HCEC 1CT (cell line): ENCODE data around the gene P3H2.

Experiments
- DNase-seq: peaks from one replicate; pipeline ENCODE4 v3.0.0-alpha.2; 2017

P3H2 gene

DNA sequence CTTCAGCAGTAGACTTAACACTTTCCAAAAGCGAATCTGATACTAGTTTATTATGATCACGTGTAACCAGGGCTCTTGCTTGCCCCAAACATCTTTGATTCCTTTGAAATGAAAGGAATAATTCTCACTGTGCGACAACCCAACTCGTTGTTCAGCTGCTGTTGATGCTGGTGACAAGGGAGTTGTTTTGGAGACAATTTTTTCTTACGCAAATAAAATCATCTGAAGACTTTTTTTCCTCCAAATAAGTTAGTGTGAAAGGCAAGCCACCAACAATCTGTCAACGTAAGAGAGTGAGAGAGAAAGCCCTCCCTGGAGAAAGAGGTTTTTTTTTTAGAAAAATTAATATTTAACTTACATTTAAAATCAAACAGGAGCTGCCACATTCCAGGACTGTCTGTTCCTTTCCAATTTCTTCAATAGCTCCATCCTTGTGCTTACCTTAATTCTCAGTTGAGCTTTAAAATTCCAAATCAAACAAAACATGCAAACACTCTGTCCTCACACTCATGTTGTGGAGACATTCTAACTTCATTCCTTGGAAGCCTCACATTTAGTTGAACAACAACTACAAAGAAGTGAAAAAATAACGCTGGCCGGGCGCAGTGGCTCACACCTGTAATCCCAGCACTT lies 4.9 kb upstream of the P3H2 start:
- DNase-seq: no peak

DNA sequence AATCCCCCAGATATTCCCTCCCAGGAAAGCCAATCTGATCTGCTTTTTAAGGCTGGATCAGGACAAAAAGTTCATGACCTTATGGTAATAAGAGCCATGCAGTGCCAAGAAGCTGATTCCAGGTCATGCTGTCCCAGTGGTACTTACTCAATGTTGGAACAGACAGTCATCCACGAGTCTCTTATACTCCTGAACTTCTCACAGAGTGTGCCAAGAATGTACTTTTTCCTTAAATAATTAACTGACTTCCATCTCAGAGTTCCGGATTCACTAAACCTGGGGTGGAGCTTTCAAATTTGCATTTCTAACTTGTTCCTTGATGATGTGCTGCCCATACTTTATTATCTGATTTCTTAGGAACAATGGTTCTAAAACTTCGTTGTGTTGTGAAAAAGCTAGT lies 3.4 kb upstream of the P3H2 start:
- no peak for DNase-seq

- peak; percentile 57 for DNase-seq
Measured at GRCh38 chr3:190122198-190122771, 1.6 kb upstream of the P3H2 start.

DNA sequence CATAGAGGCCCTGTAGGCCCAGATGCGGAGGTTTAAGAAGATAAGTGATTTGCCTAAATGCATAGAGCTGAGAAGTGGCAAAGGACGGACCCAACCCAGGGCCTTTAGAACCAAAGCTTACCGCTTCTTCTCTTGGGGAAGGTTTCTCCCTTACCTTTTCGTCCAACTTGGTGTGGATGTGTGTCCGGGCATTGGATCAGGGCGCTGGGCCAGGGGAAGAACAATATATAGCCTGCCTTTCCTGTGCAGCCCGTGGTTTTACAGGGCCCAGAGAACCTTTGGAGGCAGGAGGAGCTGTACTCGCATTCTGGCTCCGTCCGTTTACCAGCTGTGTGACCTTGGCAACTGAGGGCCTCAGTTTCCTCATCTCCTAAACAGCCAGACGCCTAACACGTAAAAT lies 686 bp upstream of the P3H2 start:
- no peak for DNase-seq

- DNase-seq: no peak
Measured at GRCh38 chr3:190121061-190121377, 322 bp upstream of the P3H2 start.

DNA sequence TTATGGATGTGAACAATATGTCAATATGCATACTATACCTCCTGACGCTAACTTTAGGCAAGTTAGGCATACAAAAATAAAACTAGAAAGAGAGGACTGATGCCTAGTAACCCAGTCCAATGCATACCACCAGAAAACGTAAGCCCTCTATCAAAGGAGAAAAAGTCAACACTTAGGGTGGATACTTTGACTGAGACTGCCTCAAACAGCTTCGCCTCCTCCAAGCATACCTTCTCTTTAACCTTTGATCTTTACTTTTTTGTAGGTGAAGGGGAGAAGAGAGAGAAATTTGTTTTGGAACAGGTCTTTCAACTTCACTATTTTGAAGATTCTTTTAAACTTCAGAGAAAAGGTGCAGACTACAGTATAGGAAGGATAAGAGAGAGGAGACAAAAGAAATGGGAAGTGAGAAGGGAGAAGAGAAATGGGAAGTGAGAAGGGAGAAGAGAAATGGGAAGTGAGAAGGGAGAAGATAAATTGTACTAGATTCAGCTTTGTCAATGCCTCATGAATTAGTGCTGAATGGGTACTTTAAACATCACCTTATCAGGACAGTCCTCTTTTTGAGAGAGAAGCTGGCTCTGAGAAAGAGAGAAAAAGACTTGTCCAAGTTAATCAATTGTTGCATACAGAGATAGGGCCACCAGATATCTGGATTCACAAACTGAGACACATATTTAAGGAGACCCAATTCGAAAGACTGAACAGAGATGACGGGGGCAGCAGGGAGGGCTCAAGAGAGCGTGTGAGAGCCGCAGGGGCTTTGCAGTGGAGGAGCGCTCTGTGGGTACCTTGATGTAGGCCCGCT lies 1.0 kb downstream of the P3H2 start:
- no peak for DNase-seq

- DNase-seq: no peak
Measured at GRCh38 chr3:190118438-190118837, 2.3 kb downstream of the P3H2 start.

DNA sequence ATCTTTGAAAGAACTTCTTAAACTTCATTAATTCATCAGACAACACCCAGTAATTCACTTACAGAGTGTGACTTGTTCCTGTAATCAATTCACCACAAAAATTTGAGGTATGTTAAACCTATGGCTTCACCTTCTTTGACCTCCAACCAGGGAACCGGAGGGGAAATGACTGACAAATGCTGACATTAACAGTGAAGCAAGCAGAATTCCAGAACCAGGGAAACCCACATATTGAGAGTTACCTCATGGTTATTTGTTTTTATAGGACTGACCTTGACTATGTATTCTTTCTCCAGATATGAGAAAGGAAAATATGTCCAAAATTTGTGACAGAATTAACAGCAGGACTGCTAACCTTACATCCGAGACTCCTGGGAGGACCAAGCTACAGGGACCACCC lies 2.7 kb downstream of the P3H2 start:
- peak; percentile 20 for DNase-seq

DNA sequence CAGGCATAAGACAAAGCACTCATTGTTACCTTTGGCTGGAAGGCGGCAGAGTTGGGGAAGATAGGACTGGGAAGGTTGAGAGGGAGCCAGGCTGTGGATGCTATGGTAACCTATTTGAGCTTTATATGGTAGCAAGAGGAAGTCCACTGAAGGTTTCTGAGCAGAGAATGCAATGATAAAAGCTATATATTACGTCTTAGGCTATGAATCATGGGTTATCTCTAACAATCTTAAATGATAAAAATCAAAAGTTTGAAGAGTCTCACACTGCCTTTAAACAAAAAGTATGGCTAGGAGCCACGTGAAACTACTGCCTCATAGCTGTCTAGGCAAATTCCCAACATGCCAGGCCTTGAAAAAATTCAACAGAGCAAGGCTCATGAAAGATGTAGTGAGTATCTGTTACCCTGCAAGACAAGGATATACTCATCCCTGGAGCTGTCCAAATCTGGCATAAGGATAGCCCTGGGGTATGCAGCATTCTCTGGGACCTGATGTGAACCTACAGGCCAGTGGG lies 4.1 kb downstream of the P3H2 start:
- DNase-seq: no peak

DNA sequence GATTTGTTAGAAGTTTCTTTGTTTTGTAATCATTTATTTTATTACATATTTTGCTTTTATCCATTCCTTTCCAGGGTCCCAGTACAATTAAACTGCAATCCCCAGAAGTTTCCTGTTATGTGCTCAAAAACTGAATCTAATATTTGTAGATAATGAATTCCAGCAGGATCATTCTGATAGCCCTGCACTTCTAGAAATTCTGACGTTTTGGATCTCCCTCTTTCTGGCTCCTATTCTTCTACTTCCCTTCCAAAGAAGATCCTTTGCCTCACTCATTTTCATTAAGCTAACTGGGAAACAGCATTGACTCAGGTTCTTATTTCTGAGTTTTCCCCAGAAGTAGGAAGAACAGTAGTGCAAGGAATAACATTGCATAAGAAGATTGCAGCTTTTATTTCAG lies 9.9 kb downstream of the P3H2 start:
- DNase-seq: no peak

- DNase-seq: no peak
Measured at GRCh38 chr3:190109441-190109840, 11.3 kb downstream of the P3H2 start.

DNA sequence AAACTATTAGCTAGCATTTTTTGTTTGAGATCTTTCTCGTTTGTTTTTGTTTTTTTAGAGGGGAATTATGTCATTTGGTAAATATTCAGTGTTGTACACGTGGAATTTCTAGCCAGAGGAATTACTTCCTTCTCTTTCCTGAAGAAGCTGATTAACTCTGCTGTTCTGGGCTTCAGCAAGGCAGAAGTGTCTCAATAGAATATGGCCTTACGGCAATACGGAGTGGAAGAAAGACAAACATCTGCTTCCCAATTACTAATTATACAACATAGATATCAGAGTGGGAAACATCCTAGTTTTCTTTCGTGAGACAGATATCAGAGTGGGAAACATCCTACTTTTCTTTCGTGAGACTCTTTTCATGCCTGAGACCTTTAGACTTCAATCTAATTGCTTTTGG lies 11.9 kb downstream of the P3H2 start:
- no peak for DNase-seq

DNA sequence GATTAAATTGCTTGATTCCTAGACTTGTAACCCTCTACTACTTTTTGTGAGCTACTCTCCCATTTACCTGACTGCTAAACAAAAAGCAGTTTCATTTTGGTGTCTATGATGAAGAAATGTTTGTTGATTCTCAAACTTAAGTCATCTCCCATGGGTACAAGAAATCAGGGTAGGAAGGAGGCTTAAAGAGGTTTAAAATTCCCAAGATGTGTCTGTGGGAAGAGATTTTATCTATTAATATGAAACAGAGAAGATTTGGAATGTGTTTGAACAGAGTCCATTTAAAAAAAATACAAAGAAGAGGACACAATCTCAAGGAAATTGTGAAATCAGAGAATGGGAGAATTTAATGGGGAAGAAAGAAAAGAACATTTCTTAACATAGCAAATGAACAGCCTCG lies 14.8 kb downstream of the P3H2 start:
- DNase-seq: no peak

DNA sequence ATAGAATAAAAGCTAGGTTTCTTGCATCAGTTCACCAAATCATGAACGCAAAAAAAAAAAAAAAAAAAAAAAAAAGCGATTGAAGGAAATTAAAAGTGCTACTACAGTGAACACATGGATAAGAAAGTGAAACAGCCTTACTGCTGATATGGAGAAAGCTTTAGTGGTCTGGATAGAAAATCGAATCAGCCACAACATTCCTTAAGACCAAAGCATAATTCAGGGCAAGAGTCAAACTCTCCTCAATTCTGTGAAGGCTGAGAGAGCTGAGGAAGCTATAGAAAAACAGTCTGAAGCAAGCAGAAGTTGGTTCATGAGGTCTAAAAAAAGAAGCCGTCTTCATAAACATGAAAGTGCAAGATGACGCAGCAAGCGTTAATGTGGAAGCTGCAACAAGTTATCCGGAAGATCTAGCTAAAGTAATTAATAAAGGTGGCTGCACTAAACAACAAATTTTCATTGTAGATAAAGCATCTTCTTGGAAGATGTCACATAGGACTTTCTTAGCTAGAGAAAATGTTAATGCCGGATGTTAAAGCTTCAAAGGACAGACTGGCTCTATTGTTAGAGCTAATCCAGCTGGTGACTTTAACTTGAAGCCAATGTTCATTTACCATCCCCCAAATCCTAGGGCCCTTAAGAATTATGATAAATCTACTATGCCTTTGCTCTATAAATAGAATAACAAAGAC lies 19.2 kb downstream of the P3H2 start:
- DNase-seq: peak; percentile 43

DNA sequence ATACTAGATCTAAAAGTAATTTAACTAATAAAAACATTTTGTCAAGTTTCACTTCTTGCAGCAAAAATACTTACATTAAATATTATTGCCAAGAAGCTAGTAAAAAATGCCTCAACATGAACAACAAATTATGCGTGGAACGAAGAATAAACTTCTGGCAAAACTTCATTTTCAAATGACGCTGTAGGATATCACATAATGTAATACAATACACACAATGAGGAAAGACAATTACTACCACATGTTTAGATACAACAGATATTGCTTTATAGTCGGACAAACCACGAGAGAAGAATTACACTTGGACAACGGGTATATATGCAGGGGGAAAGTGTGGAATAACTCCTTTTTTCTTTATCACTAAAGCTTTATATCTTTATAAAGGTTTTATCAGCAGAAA lies 21.6 kb downstream of the P3H2 start:
- no peak for DNase-seq

DNA sequence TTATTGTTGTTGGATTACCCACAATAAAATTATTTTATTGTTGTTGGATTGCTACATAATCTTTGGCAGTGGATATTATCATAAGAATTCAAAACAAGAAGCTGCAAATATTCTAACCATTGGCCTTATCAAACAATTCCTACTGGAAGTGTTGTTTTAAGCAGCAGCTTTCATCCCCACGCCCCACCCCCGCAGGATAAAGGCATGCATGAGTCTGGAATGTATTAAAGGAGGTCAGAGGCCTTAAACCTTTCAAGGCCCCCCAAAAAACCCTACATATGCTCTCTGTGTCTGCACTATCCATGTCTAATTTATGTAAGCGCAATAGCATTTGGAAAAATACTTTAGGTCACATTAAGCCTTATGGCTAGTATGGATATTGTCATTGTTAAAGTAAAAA lies 23.1 kb downstream of the P3H2 start:
- DNase-seq: no peak

GRCh38 chr3:190097025-190097424 lies 23.7 kb downstream of the P3H2 start:
- no peak for DNase-seq

DNA sequence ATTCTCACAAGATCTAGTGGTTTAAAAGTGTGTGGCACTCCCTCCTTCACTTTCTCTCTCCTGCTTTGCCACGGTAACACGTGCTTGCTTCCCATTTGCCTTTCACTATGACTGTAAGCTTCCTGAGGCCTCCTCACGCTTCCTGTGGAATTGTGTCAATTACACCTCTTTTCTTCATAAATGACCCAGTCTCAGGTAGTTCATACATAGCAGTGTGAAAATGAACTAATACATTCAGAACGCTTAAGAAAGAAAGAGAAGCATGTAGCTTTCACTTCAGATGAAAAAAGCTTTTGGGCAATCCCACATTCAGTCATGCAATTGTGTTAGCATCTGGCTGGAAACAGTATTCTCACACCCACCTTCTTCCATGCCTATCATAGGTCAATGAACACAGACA lies 24.4 kb downstream of the P3H2 start:
- DNase-seq: no peak

GRCh38 chr3:190094160-190094718 lies 26.5 kb downstream of the P3H2 start:
- peak; percentile 19 for DNase-seq

- peak; percentile 89 for DNase-seq
Measured at GRCh38 chr3:190092250-190092649, 28.4 kb downstream of the P3H2 start.

- no peak for DNase-seq
Measured at GRCh38 chr3:190089711-190090110, 31.0 kb downstream of the P3H2 start.

- DNase-seq: no peak
Measured at GRCh38 chr3:190088890-190089289, 31.8 kb downstream of the P3H2 start.

DNA sequence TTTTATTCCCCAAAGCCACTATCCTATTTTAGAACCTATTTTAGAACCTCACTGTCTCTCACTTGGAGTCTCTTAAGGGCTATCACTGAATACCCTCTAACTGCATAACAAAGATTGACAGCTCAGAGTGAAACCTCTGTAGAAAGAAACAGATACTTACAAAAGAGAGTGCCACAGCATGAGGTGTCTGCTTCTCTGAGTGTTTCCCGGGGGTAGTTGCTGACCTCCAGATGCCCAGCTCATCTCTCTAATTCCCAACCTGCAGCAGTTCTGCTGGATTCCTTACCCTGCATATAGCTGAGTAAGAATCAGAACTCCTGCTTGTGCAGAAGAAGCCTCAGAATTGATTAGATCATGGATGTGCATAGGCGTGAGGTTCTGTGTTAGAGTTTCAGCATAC lies 34.5 kb downstream of the P3H2 start:
- DNase-seq: no peak
